GM19455 (cell line): ENCODE results near the gene NTN1.
"Not testable (repeated sequence)": the region's sequence is repeated elsewhere in the genome, so short reads cannot be mapped to it uniquely, and the experiment has no call there.

ENCODE experiments used
- ATAC-seq: cut with Tn5 transposase; IDR thresholded peaks from one replicate; pipeline ENCODE4 v1.9.1; 2021; ENCODE audit not compliant: unreplicated experiment

Gene NTN1

DNA sequence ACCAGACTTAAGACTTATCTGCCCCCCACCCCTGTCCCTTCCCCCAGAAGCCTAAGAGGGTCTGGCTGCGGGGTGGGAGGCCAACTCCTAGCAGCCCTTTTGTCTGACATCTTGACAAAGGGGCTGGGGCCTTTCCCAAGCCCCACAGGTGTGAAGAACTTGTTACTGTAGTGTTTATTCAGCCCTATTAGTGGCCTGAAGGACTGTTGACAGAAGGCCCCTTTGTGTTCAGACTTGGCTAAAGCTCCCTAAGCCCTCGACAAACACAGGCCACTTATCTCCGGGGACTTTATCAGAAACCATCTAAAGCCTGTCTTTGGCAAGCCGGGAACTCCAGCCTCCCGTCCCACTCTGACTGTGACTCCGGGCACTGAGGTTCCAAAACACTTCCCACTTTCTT lies 129.8 kb downstream of the NTN1 start:
- ATAC-seq, result no peak

DNA sequence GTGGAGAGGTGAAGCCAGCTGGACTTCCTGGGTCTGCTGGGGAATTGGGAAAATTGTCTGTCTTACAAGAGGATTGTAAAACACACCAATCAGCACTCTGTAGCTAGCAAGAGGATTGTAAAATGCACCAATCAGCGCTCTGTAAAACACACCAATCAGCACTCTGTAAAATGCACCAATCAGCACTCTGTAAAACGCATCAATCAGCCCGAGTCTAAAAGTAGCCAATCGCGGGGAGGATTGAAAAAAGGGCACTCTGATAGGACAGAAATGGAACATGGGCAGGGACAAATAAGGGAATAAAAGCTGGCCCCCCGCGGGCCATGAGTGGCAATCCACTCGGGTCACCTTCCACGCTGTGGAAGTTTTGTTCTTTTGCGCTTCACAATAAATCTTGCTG lies 130.4 kb downstream of the NTN1 start:
- ATAC-seq, result not testable (repeated sequence)

DNA sequence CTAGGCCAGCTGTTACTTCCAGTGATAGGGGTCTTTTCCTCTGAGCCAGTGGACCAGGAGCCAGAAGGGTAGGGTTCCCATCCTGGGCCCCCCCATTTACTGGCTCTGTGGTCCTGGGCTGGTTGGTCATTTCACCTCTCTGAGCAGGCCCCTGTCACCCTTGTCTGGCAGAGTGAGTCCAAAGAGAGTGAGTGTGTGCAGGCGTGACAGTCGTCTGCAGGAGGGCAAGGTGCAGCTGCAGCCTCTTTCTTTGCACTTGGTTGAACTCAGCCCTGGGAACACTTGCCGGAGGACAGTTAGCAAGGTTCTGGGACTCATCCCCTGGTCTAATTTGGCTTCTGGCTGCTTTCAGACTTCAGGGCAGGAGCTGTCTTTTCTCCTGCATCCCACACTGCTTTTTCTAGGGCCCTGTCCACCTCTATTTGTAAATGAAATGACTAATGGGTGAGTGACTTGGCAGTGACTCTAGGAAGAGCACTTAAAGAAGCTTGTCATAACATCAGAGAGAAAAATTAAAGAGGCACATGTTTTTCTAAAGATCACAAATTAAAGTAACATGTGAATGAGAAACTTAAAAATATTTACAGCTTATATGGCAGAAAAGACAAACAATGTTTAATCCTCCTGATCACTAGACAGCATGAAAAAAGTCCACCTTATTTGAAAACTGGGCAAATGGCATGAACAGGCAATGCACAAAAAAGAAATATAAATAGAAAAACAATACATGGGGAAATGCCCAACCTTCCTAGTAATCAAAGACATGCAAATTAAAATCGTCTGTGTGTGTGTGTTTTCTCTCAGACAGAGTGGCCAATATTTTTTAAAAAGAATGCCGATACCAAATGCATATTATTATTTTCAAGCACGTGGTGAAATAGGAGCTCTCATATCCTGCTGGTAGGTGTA lies 137.5 kb downstream of the NTN1 start:
- ATAC-seq, result no peak

DNA sequence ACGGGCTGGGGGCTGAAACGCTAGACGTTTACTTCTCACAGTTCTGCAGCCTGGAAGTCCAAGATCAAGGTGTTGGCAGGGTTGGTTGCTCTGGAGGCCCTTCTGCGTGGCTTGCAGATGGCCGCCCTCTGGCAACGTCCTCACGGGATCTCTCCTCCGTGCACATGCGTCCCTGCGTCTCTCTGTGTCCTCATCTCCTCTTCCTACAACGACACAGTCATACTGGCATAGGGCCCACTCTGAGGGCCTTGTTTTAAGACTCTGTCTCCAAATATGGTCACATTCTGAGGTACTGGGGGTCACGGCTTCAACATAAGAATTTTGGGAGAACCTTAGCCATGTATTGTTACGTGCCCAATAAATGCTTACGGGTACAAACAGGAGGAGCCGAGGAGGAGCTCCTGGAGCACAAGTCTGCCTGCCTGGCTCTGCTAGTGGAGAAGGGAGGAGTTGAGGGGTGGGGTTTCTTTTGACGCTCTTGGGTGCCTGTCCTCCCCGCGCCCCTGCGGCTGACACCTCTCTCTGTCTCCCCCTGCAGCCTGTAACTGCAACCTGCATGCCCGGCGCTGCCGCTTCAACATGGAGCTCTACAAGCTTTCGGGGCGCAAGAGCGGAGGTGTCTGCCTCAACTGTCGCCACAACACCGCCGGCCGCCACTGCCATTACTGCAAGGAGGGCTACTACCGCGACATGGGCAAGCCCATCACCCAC lies 141.1 kb downstream of the NTN1 start:
- ATAC-seq, result no peak

DNA sequence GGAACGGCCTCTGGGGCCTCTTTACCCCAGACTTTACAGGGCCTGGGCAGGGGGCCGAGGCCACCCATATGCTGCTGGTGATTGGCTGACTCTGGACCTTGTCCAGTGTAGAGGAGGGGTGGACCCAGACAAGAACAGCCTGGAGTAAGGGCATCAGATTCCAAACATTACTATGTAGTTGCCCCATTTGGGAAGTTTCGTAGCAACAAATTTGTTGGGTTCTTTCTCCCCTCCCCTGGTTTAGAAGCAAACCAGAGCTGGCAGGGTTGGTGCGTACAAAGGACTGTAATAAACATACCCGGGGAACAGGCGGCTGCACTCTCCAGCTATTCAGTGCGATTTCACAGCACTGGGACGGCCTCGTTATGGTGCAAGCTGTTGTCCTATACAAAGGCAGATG lies 145.5 kb downstream of the NTN1 start:
- no peak for ATAC-seq

DNA sequence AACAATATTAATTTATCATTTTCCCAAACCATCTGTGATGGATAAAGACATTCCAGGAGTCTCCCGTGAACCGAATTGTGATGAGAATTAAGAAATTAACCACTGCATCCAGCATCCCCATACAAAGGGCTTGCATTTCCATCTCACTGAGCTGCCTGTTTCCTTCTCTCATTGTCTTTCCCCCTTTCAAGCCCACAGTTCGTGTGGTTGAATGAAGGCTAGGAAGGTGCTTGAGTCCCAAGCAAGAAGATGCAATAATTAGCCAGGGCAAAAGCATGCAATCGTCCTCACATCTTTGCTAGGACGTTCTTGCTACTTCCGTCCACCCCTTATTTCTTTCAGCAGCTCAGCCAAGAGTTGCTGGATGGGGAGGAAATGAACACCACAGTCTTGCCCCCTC lies 146.1 kb downstream of the NTN1 start:
- ATAC-seq, result no peak

DNA sequence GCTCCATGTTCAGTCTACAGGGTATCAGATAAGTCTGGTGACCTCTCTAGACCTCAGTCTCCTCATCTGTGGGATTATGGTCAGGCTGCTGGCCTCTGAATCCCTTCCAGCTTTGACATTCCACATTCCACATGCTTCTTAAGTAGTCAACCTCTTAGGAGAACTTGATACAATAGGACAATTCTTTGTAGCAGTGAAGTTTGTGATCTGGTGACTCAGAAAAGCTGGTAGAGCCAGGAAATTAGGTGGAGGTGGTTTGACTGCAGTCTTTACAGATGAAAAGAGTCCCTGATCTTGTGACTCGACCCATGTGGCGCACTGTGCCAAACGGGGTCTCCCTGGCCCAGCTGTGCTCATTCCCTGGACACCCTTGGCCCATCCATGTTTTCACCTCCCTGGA lies 147.8 kb downstream of the NTN1 start:
- no peak for ATAC-seq

DNA sequence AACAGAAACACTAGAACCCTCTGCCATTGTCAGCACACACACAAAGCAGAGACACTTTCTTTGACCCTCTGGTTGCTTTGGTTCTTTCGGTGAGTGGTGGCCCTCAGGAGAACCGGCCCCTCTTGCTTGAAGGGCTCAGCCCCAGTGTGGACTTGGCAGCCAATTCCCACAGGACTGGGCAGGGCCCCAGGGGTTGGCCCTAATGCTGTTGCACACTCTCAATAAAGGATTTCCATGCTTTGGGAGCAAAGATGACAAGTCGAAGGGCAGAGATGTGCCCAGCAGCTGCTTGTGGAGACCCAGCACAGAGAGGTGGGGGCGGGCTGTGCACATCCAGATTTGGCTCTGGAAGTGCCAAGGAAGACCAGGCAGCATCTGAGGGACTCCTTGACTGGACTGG lies 149.0 kb downstream of the NTN1 start:
- ATAC-seq, result no peak

DNA sequence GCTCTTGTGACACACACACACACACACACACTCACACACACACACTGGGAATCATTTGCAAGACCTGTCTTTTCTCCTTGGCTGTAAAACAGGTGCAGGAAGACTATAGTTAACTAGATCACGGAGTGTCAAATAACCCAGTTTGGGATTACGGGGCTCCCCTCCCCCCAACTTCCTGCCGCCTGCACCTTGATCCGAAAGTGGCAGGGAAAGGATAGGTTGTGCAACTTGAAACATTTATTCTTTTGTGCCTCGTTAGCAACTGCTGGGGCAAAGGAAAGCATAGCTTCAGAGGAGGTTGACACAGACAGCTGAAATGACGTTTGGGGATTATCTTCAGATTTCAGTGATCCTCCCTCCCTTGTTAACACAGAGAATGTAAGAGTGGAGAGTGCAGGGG lies 149.5 kb downstream of the NTN1 start:
- ATAC-seq, result no peak

DNA sequence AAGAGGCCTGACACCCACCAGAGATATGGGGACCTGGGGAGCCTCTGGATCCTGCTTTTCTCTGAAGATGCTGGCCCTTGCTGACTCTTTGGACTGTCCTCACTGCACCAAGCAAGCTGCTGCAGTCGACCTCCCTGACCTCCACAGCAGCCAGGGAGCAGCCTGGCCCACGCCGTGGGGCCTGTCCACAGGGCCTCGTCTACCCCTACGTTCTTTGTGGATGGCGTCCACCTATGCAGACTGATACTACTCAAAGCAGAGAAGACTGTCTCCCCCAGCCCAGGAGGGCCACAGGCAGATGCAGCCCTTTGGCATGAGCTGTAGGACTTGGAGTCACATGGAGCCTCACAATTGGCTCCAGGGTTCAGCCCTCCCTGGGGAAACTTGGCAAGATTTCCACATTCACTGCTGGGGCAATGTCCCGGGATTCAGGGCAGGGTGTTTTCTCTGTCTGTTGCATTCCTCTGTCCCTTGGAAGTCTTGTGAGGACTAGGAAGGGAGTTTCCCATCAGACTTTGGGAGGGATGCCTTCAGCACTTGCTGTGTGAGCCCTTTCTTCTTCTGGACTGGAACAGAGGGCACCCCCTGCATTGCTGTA lies 152.2 kb downstream of the NTN1 start:
- ATAC-seq, result no peak

DNA sequence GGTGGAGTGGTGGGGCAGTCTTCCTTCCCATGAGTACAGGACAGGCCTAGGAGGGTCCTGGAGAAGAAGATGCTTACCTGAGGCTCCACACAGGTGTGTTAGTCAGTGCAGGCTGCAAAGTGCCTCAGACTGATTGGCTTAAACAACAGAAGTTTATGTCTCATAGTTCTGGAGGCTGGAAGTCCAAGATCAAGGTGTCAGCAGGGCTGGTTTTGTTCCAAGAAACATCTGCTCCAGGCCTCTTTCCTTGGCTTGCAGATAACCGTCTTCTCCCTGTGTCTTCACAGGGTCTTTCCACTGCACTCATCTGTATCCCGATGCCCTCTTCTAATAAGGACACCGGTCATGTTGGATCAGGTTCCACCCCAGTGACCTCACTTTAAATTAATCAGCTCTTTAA lies 153.0 kb downstream of the NTN1 start:
- ATAC-seq, result no peak

DNA sequence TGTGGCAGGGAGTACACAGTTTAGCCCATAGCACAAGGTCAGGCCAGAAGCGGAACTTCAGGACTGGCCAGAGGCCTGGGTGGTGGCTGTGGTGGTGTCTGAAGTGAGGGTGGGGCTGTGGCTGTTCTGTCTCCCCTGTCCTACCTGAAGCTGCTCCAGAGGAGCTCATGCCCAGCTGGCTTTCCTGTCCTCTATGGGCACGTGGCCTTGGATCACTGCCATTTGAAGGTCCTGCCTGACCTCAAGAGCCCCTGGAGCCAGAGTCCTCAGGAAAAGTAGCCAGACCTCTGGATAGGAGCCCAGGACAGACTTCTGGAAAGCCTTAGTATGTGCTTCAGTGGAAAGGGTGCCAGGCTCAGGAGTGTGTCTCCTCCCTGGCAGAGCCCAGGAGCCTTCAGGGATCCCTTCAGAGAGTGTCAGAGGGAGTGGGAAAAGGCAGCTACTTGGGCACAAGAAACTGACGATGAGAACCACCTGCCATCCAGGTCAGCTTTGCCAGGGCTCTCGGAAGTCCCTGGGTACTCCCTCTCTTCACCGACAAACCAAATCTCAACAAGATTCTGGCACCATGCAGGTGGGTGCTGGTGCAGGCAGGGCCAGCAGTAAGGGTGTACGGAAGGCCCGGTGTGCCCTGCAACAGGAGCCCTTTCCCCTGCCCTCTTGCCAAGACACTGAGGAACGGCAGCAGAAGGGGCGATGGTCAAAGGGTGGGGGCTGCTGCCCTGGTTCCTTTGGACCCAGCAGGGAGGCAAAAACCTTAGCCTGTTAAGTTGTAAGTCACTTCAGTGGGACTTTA lies 153.7 kb downstream of the NTN1 start:
- ATAC-seq, result no peak

DNA sequence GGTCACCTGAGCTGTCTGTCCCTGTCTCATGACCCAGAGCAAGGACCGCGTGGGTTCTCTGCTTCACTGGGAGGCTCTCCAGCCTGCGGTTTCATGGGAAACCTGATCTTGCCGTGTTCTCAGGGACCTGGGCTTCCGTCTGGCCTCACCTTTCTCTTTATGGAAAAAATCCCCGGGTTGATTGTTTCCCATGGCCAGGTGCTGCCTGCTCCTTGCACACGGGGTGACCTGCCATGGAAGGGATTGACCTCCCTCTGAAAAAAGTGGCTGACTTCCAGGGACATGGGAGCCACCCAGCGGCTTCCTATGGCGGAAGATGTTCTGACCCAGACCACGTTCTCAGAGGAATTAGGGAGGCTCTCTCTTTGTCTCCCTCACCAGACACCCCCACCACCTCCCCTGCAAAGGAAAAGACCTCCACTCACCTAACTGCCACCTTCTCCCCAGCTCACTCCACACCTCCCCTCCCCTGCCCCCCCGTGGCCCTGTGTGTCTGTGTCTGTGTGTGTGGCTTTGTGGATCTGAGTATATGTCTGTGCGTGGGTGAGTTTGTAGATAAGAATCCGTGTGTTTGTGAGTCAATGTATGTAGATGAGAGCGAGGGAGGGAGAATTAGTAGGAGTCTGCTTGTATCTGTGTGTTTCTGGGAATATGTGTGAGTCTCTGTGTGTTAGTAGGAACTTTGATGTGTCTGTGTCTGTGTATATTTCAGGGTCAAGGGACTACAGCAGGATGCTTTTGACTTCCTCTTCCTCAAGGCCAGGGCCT lies 154.6 kb downstream of the NTN1 start:
- no peak for ATAC-seq

DNA sequence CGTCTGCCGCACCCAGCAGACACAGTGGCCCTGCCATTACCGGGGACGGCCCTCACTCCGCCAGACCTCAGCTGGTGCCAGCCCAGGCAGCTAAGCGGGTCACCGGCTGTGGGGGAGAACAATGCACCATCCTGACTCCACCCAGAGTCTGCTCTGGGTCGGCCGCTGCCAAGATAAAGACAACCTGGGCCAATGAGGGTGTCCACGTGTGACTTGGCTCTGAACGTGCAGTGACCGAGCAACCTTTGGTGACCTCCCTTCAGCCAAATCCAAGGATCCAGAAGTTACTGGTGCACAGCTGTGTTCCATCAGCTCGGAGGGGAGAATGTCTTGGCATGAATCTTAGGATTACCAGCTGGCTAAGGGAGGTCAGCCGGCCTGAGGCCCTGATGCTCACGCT lies 155.9 kb downstream of the NTN1 start:
- no peak for ATAC-seq

DNA sequence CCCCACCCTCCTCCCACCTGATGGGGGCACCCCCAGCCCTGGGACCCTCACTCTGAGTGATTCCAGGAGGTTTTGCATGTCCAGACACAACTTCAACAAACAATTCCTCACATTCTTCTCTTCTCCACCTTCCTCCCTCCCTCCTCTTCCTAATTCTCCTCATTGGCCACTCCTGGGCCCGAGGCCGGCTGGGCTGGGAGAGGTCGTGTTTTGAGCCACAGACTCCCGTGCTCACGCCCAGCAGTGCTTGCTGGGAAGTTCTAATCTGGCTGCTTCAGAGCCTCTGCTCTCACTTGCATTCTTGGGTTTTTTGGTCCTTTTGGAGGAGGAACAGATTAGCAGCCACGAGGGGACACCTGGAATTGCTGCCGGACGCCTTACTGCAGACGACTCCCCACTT lies 157.0 kb downstream of the NTN1 start:
- ATAC-seq, result no peak

DNA sequence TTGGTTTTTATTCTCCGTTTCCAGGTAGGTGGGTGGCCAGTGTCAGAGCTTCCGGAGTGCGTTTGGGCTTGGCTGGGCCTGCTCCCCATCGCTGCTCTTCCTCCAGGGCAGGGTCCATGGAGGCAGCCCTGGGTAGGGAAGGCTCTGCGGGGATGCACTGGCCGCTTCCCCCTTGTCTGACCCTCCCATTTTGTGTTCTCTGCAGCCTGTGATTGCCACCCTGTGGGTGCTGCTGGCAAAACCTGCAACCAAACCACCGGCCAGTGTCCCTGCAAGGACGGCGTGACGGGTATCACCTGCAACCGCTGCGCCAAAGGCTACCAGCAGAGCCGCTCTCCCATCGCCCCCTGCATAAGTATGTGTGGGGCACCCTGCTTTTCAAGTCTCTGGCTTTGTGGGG lies 158.3 kb downstream of the NTN1 start:
- ATAC-seq, result no peak

DNA sequence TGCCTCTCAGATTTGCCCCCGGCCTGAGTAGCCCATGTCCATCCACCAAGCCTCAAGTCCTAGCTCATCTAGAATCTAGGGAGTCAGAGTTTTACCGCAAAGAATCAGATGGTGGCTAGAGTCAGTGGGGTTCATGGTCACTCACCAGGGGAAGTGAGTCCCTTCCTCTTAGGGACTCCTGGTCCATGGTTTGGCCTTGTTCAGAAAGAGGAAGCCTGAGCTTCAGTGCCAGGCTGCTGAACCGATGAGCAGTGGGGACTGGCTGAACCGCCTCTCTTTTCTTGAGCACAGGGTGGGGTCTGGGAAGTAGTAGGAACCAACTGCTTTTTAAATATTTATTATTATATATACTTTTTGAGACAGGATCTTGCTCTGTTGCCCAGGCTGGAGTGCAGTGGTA lies 160.3 kb downstream of the NTN1 start:
- ATAC-seq, result no peak

DNA sequence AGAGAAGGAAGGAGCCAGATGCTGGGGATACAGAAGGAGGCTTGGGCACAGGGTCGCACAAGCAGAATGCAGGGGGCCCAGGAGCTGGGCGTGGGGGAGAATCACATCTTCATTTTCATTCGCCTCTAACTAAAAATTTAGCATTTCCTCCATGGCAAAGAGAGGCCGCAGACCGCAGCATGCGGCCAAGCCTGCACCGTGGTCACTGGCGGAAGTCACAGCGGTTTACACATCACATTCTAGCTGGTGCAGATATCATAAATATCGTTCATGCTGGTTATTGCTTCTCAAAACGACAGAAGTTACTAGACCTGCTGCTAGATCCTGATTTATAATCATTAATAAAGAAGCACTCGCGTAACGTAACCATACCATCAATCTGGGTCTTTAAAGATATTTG lies 162.0 kb downstream of the NTN1 start:
- ATAC-seq, result no peak

DNA sequence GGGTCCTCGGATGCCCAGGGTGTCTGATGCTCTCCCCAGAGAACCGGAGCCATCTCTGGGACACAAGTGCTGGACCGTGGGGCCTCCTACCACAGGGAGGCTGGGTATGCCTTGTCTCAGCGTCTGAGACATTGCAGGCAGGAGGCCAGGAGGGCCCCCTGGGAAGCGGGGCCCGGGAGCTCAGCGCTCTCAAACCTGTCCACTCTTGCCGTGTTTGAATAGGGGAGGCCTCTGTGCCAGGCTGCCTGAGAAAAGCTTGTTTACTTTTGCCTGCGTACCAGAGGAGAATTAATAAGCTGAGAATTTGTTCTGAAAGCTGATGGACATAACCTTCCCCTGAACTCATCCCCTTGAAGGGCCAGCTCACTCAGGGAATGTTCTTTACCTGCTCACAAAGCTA lies 163.8 kb downstream of the NTN1 start:
- ATAC-seq, result no peak

DNA sequence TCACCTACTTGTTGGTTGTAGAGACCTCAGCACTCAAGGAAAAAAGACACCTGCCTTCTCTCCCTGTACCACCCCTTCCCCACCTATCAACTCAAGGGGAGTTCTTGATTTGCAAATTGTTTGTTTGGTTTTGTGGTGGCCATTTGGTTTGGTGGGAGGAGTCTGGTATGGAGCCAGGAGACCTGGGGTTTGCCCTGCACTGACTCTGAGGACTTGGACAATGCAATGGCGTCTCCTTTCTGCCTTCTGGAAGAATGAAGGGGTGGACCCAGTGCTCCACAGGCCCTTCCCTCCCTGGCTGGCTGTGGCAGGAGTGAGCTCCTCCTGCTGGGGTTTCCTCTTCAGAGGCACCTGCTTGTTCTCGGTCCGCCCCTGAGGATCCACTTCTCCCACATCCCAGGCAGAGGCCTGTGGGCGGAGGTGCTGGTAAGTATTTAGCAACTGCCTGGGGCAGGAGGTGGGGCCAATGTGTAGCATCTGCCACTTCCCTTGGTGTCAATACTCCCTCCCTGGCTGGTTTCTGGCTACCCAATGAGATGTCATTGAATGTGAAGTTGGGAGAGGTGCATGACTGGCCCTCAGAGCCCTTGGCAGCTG lies 164.5 kb downstream of the NTN1 start:
- no peak for ATAC-seq
